H1 (cell line): ENCODE data around the gene NRN1. TPM values are rescaled to one million over a fixed set of nuclear protein-coding genes. Genes with fewer than 3 reads are reported as not detected.

Experiments used
- CTCF ChIA-PET: fragments of 300-600 bp; sonication (Branson Sonifier 250); formaldehyde crosslinking; loops from one replicate; lab custom pipeline; 2021; ENCODE audit not compliant: partially characterized antibody; lab: Charles Lee
- POLR2A ChIA-PET: fragments of 300-600 bp; sonication (Branson Sonifier 250); formaldehyde crosslinking; loops from one replicate; lab custom pipeline; 2021; ENCODE audit warnings: inconsistent platforms; ENCODE audit not compliant: partially characterized antibody; lab: Charles Lee
- DNase-seq, 2 experiments: peaks; one replicate each; pipeline versions ENCODE4 v3.0.0 to v3.0.0-alpha.2; 2010 to 2022; ENCODE audit warnings: low spot score in 2 of 2, low read depth in 1 of 2, mixed read lengths in 1 of 2
- FAIRE-seq: peaks from 2 replicates; lab custom pipeline; 2011; peaks lifted over from hg19 to GRCh38; lab: Jason Lieb, UNC
- H2AFZ ChIP-seq: 2 replicates; pipeline ENCODE4 v1.8.1; 2012; ENCODE audit warnings: low read length, inconsistent platforms
- H2AK5ac ChIP-seq: 2 replicates; pipeline ENCODE4 v1.6.1; 2013; ENCODE audit warnings: low read depth, low read length
- H2BK120ac ChIP-seq: replicated peaks from 2 replicates; pipeline ENCODE3; 2013; ENCODE audit warnings: low read depth, low read length, inconsistent platforms
- H2BK12ac ChIP-seq: 2 replicates; pipeline ENCODE4 v1.6.1; 2013; ENCODE audit warnings: low read depth, low read length
- H2BK15ac ChIP-seq: 2 replicates; pipeline ENCODE4 v1.6.1; 2013; ENCODE audit warnings: low read length
- H2BK20ac ChIP-seq: 2 replicates; pipeline ENCODE4 v1.6.1; 2013; ENCODE audit warnings: low read length
- H2BK5ac ChIP-seq: 2 replicates; pipeline ENCODE4 v1.6.1; 2013; ENCODE audit warnings: low read depth, low read length
- H3K14ac ChIP-seq: 2 replicates; pipeline ENCODE4 v1.6.1; 2013; ENCODE audit warnings: inconsistent platforms; ENCODE audit not compliant: insufficient read length
- H3K18ac ChIP-seq: 2 replicates; pipeline ENCODE4 v1.6.1; 2013; ENCODE audit warnings: low read length; ENCODE audit errors: extremely low read depth
- H3K23ac ChIP-seq: 2 replicates; pipeline ENCODE4 v1.6.1; 2013; ENCODE audit warnings: inconsistent platforms; ENCODE audit not compliant: insufficient read length
- H3K23me2 ChIP-seq: 2 replicates; pipeline ENCODE4 v1.6.1; 2013; ENCODE audit warnings: low read depth, low read length
- H3K27ac ChIP-seq: 2 replicates; pipeline ENCODE4 v1.6.1; 2011; ENCODE audit warnings: low read depth, low read length, inconsistent platforms
- H3K27me3 ChIP-seq, 4 experiments: replicated peaks in 1 of 4; 1 replicate in 1 of 4; 2 replicates in 3 of 4; pipeline versions ENCODE4 v1.6.1 to v1.8.1; 2011 to 2013; ENCODE audit warnings: low read length in 3 of 4, mild to moderate bottlenecking in 3 of 4, inconsistent platforms in 2 of 4, mixed read lengths in 2 of 4, moderate library complexity in 1 of 4; ENCODE audit not compliant: control insufficient read depth in 3 of 4, insufficient read depth in 3 of 4; ENCODE audit errors: extremely low read depth in 1 of 4
- H3K36me3 ChIP-seq, 4 experiments: 2 replicates each; pipeline versions ENCODE4 v1.6.1 to v1.8.1; 2011 to 2013; ENCODE audit warnings: mild to moderate bottlenecking in 4 of 4, low read length in 3 of 4, moderate library complexity in 2 of 4, control low read depth in 1 of 4, inconsistent platforms in 1 of 4; ENCODE audit not compliant: insufficient read depth in 4 of 4, control insufficient read depth in 2 of 4
- H3K4ac ChIP-seq: replicated peaks from 2 replicates; pipeline ENCODE3; 2013; ENCODE audit warnings: low read length, low read depth, mixed read lengths, inconsistent platforms; ENCODE audit not compliant: insufficient read length
- H3K4me1 ChIP-seq, 4 experiments: replicated peaks in 1 of 4; 1 replicate in 1 of 4; 2 replicates in 3 of 4; pipeline versions ENCODE4 v1.6.1 to v1.8.1; 2011 to 2013; ENCODE audit warnings: low read length in 3 of 4, inconsistent platforms in 2 of 4, mixed read lengths in 1 of 4; ENCODE audit not compliant: insufficient read depth in 4 of 4, control insufficient read depth in 3 of 4
- H3K4me2 ChIP-seq, 2 experiments: 2 replicates each; pipeline versions ENCODE4 v1.6.1 to v1.8.1; 2011 to 2013; ENCODE audit warnings: low read depth in 2 of 2, low read length in 2 of 2, control low read depth in 1 of 2, inconsistent platforms in 1 of 2, mild to moderate bottlenecking in 1 of 2; ENCODE audit not compliant: insufficient read depth in 1 of 2
- H3K4me3 ChIP-seq, 4 experiments: fragments of 200-600, 300-600 bp in 1 of 4; sonication (generic), shearing (Covaris generic), sonication (Bioruptor Twin) in 1 of 4; 2 replicates each; pipeline versions ENCODE4 v1.5.1 to v1.8.1; 2011 to 2016; ENCODE audit warnings: low read length in 4 of 4, low read depth in 3 of 4, control low read depth in 2 of 4, inconsistent platforms in 2 of 4, mild to moderate bottlenecking in 2 of 4, mixed read lengths in 1 of 4, moderate library complexity in 1 of 4; ENCODE audit not compliant: insufficient read depth in 2 of 4; ENCODE audit errors: extremely low read depth in 1 of 4
- H3K56ac ChIP-seq: replicated peaks from 2 replicates; pipeline ENCODE3; 2013; ENCODE audit warnings: low read depth, mild to moderate bottlenecking, mixed read lengths, low read length, inconsistent platforms; ENCODE audit not compliant: insufficient read length
- H3K79me1 ChIP-seq: 2 replicates; pipeline ENCODE4 v1.6.1; 2013; ENCODE audit warnings: low read depth, low read length, control low read depth
- H3K79me2 ChIP-seq, 2 experiments: 2 replicates each; pipeline versions ENCODE4 v1.6.1 to v1.8.1; 2012 to 2013; ENCODE audit warnings: low read length in 2 of 2, mild to moderate bottlenecking in 2 of 2, inconsistent platforms in 1 of 2; ENCODE audit not compliant: insufficient read depth in 2 of 2, control insufficient read depth in 1 of 2
- H3K9ac ChIP-seq, 4 experiments: replicated peaks in 1 of 4; 1 replicate in 1 of 4; 2 replicates in 3 of 4; pipeline versions ENCODE4 v1.6.1 to v1.8.1; 2011 to 2013; ENCODE audit warnings: low read depth in 3 of 4, low read length in 3 of 4, control low read depth in 2 of 4, mild to moderate bottlenecking in 2 of 4, moderate library complexity in 2 of 4, inconsistent platforms in 1 of 4; ENCODE audit errors: extremely low read depth in 1 of 4
- H3K9me3 ChIP-seq, 2 experiments: 2 replicates each; pipeline versions ENCODE4 v1.6.1 to v1.8.1; 2012 to 2013; ENCODE audit warnings: mild to moderate bottlenecking in 2 of 2, moderate library complexity in 2 of 2, control low read depth in 1 of 2, inconsistent platforms in 1 of 2, low read depth in 1 of 2, low read length in 1 of 2, mixed read lengths in 1 of 2; ENCODE audit not compliant: insufficient read depth in 2 of 2
- H4K20me1 ChIP-seq, 2 experiments: replicated peaks in 1 of 2; 2 replicates each; pipeline versions ENCODE3 to v1.8.1; 2011 to 2013; ENCODE audit warnings: inconsistent platforms in 2 of 2, low read length in 2 of 2, mild to moderate bottlenecking in 1 of 2; ENCODE audit not compliant: insufficient read depth in 2 of 2, control insufficient read depth in 1 of 2
- H4K5ac ChIP-seq: 2 replicates; pipeline ENCODE4 v1.6.1; 2013; ENCODE audit warnings: low read length, low read depth, mixed read lengths, inconsistent platforms; ENCODE audit not compliant: insufficient read length
- H4K8ac ChIP-seq: 2 replicates; pipeline ENCODE4 v1.8.0; 2013; ENCODE audit warnings: mild to moderate bottlenecking, moderate library complexity, low read length, inconsistent platforms; ENCODE audit not compliant: insufficient read depth; ENCODE audit errors: extremely low read depth
- H4K91ac ChIP-seq: replicated peaks from 2 replicates; pipeline ENCODE3; 2013; ENCODE audit warnings: low read length, mixed read lengths, inconsistent platforms; ENCODE audit not compliant: insufficient read length
- CBX8 ChIP-seq: fragments of 300-800, 300-1000 bp; sonication (generic); IDR thresholded peaks from 2 replicates; pipeline ENCODE4 v1.7.1; 2016; ENCODE audit warnings: low read depth, low read length, borderline replicate concordance
- POLR2A ChIP-seq, 2 experiments: IDR thresholded peaks; 1 replicate in 1 of 2; 2 replicates in 1 of 2; pipeline ENCODE4 v1.6.1; 2011; ENCODE audit warnings: low read depth in 2 of 2, low read length in 2 of 2, mild to moderate bottlenecking in 2 of 2; ENCODE audit errors: control extremely low read depth in 1 of 2
- RNF2 ChIP-seq: fragments of 200-900, 300-1000 bp; sonication (generic); IDR thresholded peaks from 2 replicates; pipeline ENCODE4 v1.7.1; 2016; ENCODE audit warnings: borderline replicate concordance, low read depth, mild to moderate bottlenecking, antibody characterized with exemption, low read length; ENCODE audit not compliant: poor library complexity, severe bottlenecking; ENCODE audit errors: missing control alignments
- USF2 ChIP-seq: IDR thresholded peaks from 2 replicates; pipeline ENCODE4 v1.6.1; 2011; ENCODE audit warnings: low read length, improper control_type of control experiment
- WGBS, 2 experiments: shearing (Covaris generic) in 1 of 2; methylation state at CpG; one replicate each; pipeline versions ENCODE4 v1.1.6 to v1.1.7; 2013 to 2015; ENCODE audit warnings: low lambda C conversion rate in 2 of 2, mixed read lengths in 2 of 2, inconsistent platforms in 1 of 2, low coverage in 1 of 2, missing lambda C conversion rate in 1 of 2; ENCODE audit not compliant: insufficient replicate concordance in 2 of 2, insufficient coverage in 1 of 2, insufficient read length in 1 of 2; ENCODE audit errors: extremely low coverage in 1 of 2, missing lambda C conversion rate in 1 of 2; 5-methylcytosine and 5-hydroxymethylcytosine counted together
- polyA plus RNA-seq, 7 experiments: library from polyadenylated mRNA; depleted of rRNA in 3 of 7; stranded (reverse) in 5 of 7; unstranded in 2 of 7; fragments of >200 nt in 5 of 7; fragments of 200-250 nt in 2 of 7; gene quantifications; 1 replicate in 5 of 7; 2 replicates in 1 of 7; 4 replicates in 1 of 7; pipeline versions ENCODE4 v1.2.1 to v1.2.3, GENCODE V29; 2011 to 2013; ENCODE audit warnings: missing spikeins in 2 of 7, mixed read lengths in 2 of 7
- total RNA-seq: library from RNA; stranded (reverse); fragmentation: NEBNext Ultra II Directional; extraction: Animal tissue kit (Norgen Biotek cat#: 25700); gene quantifications from 2 replicates; pipeline ENCODE4 v1.2.1, GENCODE V29; 2021

The NRN1 gene
- total and polyA plus RNA-seq, 2 of the 8 experiments (the other 6 are each of a cell fraction or from before 2014, with no cell fraction given), result 0.06 to 0.26 TPM

- no peak overlapping the region for H3K23ac ChIP-seq
- no peak overlapping the region for H2BK15ac ChIP-seq
- TF ChIP-seq USF2 (no peak), RNF2 (peak; percentile 94), CBX8 (0 out of 2 replicates have a peak, but pooled peaks have one; percentile 93), POLR2A (IDR thresholded peaks at IDR 0.05; ENCODE audit: control extremely low read depth in 1 of 2, low read depth in 2 of 2, low read length in 2 of 2) (no peak)
- H3K36me3 ChIP-seq, result no peaks in the 10 kb centered on the region
- H3K23me2 ChIP-seq, result peaks cover 33% of the 10 kb centered on the region
- no peak overlapping the region for H3K14ac ChIP-seq
- no peak overlapping the region for H3K9ac ChIP-seq
- 0 out of 2 replicates have a peak overlapping the region, but pooled peaks have one; percentile 15 for H2AK5ac ChIP-seq
- H3K9me3 ChIP-seq, result no peaks in the 10 kb centered on the region
- H2BK12ac ChIP-seq, result peak overlapping the region; percentile 80; the same call in 1 of the 2 replicates
- WGBS, 2 experiments, result 2% methylated on average over 37 of the region's 37 CpGs; no CpG with 5 or more reads in 1 of the 2 experiments
- H3K4me3 ChIP-seq, result peak overlapping the region in 3 of 4 experiments; percentile 22 to 68 (median 23); a peak in 6 of 8 replicates
- H2BK5ac ChIP-seq, result no peak overlapping the region
- no peaks in the 10 kb centered on the region for H3K79me2 ChIP-seq
- DNase-seq (peak in 1 of 2 experiments; percentile 55), FAIRE-seq (no peak)
- no peak overlapping the region for H3K27ac ChIP-seq
- H3K4me2 ChIP-seq, result peak overlapping the region; percentile 94 to 97
- peaks cover 13 to 20% of the 10 kb centered on the region in 2 experiments for H4K20me1 ChIP-seq
- H2AFZ ChIP-seq, result no peak overlapping the region
- no peak overlapping the region for H4K8ac ChIP-seq
- H3K18ac ChIP-seq, result no peak overlapping the region
- H3K79me1 ChIP-seq, result no peaks in the 10 kb centered on the region
- peaks cover 14 to 58% (median 33%) of the 10 kb centered on the region in 4 experiments for H3K4me1 ChIP-seq
- H2BK20ac ChIP-seq, result no peak overlapping the region
- no peak overlapping the region for H2BK120ac ChIP-seq
- no peak overlapping the region for H3K56ac ChIP-seq
- ChIA-PET CTCF (interaction anchor here (0.6 to 4.4 kb wide), 2 partner anchors 11 to 44 kb away, joined by 3 to 27 read pairs; no protein-coding TSS in a partner anchor), POLR2A (interaction anchor here (0.7 to 2.6 kb wide), 2 partner anchors 10 to 541 kb away, joined by 3 to 8 read pairs; no protein-coding TSS in a partner anchor)
- H4K91ac ChIP-seq, result no peak overlapping the region
- H3K27me3 ChIP-seq, result peaks cover 61 to 96% (median 89%) of the 10 kb centered on the region in 4 experiments
- H3K4ac ChIP-seq, result no peak overlapping the region
- no peak overlapping the region for H4K5ac ChIP-seq
Observed at GRCh38 chr6:6004390-6004995, 2.2 kb downstream of the NRN1 start.
